ENCODE results near the gene TRPC3.

Gene TRPC3

DNA sequence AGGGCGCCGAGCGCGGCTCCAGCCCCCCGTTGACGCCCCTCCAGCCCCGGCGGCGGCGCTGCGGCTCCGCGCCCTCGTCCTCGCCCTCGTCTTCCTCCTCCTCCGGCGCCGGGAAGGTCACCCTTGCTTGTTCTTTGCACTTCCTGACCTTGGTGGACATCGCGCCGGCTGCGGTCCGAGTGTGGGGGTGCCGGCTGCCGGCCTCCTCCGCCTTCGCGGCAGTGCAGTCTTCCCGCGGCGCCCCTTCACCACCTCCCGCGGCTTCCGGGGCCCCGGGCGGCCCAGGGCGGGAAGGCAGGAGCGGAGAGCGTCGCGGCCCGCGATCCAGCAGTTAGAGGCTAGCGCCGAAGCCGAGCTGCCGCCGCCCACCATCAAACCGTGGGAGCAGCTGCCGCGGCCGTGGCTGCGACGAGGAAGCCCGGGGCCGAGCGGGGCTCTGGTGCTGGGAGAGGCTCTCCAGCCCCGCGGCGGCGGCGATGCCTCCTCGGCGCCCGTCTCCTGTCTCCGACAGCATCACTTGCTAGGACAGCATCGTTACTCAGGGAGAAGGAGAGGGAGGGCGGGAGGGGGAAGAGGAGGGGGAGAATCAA lies at the start of gene TRPC3:
Gene TRPC3 (minus strand): TSS at position 540 of the 590 bp plus-strand sequence. CDS start 380 bp downstream, at position 160.
- DNase-seq (ENCODE audit: low spot score): no peak

DNA sequence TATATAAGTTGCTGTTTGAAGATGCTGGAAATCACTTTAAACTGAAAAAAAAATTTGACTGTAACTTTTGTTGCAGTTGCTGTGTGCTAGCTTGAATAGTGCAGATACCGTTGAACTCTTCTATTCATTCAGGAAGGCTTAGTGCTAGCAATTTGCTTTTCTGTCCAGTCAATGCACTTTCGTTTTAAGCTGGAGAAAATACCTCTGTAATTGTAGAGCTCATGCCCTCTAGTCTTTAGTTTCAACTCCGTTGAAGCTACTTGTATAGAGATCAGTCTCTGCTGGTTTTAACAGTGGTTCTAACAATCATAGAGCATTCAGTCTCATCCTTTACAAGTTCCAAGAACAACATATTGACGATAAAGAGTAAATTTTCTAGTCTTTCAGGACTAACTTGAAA lies 49.0 kb upstream of the TRPC3 start:
- no peak for DNase-seq (ENCODE audit: low spot score)

DNA sequence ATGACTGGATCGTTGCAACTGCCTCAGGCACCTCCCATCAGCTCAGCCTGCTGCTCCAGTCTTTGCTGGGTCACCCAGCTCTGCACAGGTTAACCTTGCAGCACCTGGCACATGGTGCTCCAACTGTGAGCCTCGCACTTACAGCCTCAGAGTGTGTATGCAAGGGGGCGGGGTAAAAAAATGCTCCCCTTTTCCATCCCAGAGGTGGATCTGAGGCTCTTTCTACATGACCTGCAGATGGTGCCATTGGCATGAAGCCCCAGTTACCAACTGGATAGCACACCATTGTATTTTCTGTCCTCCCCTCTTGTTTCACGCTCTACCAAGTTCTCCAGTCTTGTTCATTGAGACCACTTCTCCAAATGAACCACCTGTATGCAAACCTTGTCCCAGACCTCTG lies 46.2 kb upstream of the TRPC3 start:
- DNase-seq (ENCODE audit: low spot score): no peak

DNA sequence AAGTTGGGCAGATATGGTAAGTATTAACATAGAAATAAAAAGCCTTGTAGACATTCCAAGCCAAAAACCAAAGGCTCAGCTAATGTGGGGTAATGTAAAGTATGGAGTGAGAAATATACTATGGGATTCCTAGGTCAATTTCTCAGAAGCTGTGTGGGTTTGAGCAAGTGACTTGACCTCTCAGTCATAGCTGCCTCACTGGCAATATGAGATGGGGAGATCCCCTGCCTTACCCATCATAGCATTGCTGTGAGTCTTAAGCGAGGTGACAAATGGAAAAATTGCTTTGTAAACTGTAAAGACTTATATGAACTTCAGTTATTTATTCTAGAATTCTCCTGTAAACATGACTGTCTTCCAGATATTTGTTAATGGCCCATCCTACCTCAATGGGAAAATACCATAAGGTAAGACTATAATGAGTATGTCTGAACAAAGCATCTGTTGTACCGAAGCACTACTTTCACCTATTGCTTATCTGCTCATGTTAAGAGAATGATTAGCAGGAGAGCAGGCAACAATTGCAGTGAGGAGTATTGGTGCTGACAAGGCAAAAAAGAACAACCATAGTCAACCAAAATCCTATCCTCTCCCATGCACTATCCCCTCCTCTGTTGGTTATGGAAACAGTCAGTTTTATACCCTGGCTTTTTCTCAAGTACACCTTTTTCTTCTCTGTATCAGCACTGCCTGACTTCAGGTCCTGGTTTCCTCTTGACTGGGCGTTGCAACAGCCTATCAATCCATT lies 44.1 kb upstream of the TRPC3 start:
- no peak for DNase-seq (ENCODE audit: low spot score)

DNA sequence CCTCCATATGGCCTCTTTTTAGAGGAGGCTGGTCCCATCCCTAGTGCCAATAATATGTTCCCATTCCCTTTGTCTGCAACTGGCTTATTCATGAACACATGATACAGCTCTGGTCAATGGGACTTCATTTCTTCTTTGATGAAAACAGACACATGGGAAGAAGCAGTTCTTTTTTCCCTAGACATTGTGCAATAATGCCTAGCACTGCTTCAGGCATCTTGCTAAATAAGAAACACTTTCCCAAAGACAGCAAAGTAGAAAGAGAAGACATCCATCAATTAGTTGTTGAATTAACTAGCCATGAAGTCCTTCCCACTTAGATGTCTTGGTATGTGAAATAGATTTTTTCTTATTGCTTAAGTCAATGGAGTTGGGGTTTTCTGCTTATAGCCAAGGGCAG lies 40.1 kb upstream of the TRPC3 start:
- no peak for DNase-seq (ENCODE audit: low spot score)

DNA sequence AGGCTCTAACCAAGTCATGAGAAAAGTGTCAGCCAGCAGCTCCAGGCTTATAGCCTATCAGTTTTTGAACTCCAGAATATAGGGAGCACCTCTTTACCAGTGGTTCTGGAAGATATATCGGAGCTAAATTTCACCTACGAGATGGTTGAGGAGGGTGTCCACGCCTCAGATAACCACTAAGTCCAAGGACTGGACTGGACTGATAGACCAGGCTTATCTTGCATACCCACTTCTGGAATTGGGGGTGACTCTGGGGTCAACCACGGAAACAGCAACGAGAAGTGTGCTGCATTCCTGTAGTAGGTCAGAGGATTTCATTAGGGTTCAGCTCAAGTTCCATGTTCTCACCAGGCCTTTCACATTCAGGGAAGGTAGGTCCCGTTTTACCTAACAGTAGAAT lies 38.6 kb upstream of the TRPC3 start:
- no peak for DNase-seq (ENCODE audit: low spot score)

DNA sequence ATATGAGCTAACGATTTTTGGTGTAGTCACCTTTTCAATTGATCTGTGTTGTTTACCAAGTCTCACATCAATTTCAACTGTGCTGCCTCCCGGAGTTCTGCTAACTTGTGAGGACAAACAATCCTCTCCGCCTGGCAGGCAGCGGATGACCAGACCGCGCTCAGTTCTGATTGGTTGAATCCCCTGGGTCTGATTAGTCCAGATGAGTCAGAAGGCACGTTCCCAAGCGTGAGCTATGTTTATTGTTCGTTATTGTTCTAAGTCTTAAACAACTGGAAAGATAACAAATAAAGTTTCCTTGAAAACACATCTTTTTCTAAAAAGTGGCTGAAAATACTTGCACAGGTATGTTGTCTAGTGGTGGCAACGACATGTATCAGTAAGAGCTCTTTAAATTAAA lies 37.9 kb upstream of the TRPC3 start:
- no peak for DNase-seq (ENCODE audit: low spot score)

DNA sequence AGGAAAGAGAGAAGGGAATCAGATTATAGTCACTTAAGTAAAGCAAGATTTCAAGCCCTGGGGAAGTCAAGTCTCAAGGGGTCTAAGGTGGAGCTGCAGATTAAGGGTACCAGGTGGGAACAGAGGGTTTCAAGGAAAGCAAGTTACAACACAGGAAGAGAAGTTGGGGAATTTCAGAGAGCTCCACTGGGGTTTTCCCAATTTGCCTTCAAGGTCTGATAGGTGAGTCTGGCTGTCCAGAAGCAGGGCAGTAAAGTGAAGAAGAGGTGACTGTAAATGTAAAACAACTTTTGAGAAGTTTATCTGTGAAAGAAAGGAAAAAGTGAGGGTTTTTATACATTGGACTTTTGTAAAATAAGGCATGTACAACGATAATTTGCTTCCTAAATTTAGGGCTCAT lies 37.1 kb upstream of the TRPC3 start:
- no peak for DNase-seq (ENCODE audit: low spot score)

DNA sequence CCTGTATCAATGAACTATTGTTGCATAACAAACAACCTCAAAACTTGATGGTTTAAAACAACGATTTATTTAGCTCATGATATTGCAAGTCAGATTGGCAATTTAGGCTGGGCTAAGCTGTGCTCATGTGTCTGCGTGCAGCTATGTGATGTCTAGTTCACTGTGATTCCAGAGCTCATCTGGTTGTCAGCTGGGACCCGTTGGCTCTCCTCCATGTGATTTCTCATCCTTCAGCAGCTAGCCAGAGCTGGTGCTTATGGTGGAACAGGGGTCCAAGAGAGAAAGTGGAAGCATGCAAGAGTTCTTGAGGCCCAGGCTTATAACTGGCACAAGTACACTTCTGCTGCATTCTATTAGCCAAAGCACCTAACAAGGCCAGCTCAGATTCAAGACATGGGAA lies 28.8 kb upstream of the TRPC3 start:
- DNase-seq (ENCODE audit: low spot score): no peak

DNA sequence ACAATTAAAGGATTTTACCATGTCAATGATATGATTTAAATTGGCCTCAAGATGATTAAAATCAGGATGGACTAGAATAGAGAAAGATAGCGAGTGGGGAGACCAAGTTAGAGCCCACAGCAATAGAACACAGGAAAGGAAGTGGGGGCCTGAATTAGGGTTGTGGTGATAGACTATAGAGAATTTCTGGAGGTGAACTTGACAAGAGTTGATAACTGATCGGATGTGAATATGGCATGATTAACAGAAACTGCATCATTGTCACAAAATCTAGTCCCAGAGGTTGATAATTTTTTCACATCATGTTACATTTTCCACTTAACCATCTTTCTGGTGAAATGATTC lies 26.3 kb upstream of the TRPC3 start:
- no peak for DNase-seq (ENCODE audit: low spot score)

DNA sequence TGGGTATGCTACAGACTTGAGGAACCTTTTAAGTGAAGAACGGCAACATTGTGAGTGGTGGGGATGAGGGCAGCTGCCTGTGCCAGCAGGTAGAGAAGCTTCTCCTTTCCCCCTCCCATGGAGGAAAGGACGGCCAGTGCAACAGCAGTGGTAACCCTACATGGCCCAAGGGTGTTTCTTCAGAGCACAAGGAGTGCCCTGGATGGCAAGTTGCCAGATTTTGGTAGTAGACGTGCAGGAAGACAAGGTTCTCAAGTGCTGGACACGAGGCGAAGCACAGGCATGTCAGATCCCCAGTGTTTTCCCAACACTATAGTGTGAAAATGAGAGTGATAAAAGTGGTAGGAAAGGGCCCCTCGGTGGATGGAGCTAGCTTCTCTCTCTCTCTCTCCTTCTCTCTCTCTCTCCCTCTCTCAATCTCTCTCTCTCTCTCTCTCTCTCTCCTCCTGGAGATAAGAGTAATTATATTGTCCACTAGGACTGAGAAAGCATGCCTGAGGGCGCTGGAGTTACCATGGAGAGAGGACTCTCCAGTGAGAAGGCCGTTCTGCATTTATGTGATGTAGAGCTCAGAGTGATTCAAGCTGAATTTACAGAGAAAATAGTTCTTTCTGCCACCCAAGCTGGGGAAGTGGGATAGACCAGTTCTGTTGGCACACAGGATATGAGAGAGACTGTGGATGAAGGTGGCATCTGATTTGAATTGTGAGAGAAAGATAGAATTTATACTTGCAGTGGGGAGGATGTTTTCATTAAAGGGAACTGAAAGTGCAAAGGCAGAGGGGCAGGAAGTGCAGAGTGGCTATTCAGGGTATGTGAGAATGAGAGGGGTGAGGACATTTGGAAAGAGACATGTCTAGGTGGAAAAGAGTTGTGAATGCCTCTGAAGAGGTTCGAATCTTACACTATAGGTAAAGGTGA lies 25.7 kb upstream of the TRPC3 start:
- no peak for DNase-seq (ENCODE audit: low spot score)

DNA sequence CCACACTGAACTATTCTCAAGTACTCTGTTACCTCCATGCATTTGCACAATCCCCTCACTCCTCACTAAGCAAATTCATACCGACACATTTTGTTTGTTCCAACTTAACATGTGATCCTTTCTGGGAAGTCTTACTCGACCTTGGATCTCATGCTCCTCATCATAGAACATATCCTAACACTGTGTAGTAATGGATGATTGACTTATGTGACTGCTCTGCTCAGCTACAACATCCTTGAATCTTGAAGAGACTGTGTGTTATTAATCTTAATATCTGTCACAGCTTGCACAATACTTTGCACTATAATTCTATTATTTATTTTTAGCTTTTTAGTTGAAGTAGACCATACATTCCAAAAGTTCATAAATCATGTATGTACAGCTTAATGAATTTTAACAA lies 23.9 kb upstream of the TRPC3 start:
- no peak for DNase-seq (ENCODE audit: low spot score)

DNA sequence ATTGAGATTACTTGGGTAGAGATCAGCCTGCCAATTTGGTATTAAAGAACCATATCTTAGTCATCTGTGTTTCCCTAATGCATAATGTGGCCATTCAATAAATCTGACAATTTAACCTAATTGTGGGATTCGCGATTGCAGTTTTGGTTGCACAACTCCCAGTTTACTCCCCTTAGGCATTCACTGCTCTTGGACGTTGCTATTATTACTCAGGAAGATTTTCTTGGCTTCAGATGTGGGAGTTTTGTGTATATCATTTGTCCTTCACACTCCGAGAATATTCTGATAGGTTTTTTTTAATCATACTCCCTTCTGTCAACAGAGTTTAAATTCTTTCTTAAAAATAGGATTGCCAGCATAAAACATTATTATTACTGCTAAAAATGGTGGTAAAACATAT lies 22.0 kb upstream of the TRPC3 start:
- DNase-seq (ENCODE audit: low spot score): no peak

DNA sequence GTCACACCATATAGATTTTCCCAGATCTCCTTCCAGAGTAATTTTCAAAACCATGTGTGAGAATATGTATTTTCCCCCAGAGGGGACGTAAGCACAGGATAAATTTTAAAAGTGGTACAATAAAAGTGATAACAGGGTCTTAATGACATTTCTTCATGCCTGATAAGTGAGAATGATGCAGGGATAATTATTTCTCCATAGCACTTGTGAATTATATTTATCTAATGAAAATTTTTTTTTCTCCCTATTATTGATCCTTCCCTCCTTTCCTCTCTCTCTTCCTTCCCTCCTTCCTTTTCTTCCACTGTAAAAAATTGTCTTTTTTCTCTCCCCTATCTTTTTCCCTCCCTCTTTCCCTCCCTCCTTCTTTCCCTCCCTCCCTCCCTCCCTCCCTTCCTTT lies 17.0 kb upstream of the TRPC3 start:
- no peak for DNase-seq (ENCODE audit: low spot score)

DNA sequence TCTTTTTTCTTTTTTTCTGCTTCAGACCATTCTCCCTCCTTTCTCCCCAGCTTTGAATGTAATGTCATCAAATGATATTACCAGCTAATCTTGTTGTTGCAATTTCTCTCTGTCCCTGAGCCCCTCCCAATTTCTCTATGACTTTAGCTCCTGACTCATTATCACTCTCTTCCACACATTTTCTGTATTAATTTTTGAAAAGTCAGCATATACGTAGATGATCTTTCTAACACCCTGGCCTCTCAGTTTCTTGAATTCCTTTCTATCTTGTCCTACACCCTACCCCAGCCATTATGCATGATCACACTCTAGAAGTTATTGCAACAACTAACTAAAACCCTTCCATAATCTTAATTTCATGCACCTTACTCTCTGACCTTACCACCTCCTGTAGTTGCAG lies 13.1 kb upstream of the TRPC3 start:
- no peak for DNase-seq (ENCODE audit: low spot score)

DNA sequence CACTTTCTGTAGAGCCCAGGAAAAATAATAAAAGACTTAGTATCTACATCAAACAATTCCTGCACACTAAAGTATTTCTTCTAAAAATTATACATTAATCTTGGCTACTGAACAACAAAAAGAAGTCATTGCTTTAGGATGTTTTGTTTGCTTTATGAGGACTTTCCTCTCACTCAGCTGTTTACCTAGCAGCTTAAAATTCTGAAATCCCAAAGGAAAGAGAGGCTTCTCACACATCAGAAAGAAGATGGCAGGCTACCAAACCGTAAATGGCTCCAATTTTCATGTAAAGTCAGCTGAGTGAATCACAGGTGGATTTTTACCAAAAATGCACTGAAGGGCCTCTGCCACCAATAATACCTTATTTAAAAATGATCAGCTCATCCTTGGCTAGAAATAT lies 9.0 kb upstream of the TRPC3 start:
- no peak for DNase-seq (ENCODE audit: low spot score)

DNA sequence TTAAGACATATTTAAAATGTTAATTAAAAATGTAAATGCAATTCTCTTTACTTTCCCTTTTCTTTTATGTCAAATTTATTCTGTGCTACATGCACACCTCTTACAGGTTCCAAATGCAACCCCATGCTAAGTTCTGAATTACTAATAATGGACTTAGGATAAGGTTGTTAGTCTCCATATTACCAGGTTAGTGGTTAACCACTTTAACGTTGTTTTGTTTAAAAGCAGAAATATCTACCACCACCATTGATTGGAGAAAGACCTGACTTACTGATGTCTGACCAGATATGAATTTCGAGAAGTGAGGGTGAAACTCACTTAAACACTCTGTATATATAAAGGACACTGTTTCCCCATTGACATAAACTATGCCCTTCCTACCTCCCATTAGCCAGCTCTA lies 6.9 kb upstream of the TRPC3 start:
- no peak for DNase-seq (ENCODE audit: low spot score)

DNA sequence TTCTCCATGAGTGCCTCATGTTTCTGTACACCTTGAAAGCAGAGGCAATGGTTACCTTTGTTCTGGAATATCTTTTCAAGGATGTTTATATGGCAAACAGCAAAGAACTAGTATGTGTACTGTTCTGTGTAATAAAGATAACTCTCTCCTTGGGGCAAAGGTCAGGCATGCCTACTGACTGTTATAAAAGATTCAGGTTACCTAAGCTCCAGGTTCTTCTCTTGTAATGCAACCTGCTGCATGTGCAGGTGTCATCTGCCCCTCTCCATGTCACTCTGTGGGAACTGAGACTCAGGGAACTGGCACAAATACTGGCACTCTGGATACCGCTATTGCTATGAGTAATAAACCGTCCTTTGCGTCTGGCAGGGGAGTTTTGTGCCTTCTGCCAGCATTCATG lies 5.4 kb upstream of the TRPC3 start:
- DNase-seq (ENCODE audit: low spot score): no peak

DNA sequence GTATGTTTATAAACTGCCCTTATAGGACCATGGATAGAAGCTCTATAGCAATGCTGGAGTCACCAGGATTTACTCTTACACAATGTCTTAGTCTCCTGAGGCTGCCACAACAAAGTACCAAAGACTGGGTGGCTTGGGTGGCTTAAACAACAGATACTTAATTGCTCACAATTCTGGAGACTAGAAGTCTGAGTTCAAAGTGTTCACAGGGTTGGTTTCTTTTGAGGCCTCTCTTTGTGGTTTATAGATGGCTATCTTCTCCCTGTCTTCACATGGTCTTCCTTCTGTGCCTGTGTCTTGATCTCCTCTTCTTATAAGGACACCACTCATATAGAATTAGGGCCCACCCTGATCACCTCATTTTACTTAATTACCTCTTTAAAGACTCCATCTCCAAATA lies 2.0 kb upstream of the TRPC3 start:
- no peak for DNase-seq (ENCODE audit: low spot score)

DNA sequence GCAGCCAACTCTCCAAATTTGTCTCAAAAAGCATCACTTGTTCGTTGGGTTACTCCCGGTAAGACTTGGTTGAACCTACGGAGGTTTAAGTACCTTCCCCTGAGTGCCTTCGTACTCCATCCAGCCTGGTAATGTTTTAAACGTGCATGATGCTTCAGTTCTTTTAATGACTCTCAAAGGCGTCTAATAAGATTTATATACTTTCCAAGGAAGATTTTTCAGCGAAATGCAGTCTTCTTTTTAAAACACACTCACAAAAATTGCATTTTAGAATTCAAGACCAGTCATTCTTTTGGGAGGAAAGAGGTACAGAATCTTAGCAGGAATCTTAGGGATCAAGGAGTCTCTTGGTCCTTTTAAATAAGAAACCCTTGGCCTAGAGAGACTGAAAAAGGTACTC lies 430 bp upstream of the TRPC3 start:
- DNase-seq (ENCODE audit: low spot score): no peak

DNA sequence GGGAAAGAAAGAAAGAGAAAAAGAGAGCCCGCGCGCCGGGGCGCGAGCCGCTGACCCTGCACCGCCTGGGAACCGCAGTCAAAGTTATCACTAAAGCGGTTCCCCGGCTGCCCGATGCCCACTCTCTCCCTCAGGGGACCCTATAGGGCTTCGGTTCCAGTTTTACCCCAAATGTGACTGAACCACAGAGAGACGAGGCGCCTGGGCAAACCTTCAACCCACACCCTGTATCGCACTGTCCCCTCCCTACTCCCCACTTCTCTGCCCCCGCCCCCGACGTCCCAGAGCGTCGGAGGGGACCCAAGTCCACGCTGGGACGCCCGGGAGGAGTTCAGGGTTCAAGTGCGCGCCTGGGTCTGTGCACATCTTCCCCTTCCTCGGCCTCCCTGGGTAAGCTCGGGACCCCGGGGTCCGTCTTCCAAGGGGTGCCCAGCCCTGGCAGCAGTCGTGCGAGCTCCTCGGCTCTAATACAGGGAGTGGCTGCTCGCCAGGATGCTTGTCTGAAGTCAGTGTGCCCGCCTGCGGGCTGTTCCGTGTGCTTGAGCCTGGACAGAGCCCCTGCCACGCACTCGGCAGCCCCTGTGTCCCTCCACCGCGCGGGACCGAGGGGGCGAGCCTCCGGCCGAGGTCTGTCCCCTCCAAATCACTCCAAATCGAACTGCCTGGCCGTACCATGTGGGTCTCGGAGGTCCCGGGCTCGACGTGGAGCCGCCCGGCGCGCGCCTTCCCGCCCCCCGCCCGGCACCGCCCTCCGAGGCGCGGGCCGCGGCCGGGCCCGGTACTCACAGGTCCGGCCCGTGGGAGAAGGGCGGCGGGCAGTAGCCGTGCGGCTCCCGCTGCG lies 960 bp downstream of the TRPC3 start:
- no peak for DNase-seq (ENCODE audit: low spot score)

DNA sequence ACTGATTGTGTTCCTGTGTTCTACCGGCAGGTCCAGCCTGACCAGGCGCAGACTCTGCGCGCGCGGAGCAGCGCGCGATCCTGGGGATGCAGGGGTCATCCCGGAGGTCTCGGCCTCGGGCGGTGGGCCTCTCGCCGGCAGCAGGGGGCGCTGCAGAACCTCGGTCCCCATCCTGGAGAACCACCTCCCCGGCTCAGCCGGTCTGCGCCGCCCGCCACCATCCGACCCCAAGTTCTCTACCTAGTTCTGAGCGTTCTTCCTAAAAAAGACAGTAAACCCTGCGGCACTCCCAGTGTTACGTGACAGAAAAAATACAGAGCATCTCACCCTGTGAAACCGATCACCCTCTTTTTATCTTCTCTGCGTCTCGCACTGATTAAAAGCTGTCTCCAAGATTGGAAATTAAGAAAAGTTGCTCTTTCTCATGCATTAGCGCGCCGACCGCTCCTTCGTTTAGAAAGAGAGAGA lies 1.6 kb downstream of the TRPC3 start:
- peak; percentile 31 for DNase-seq (ENCODE audit: low spot score)
